Measurements from ENCODE around the gene FAM210B.
"Not testable (repeated sequence)": the region's sequence is repeated elsewhere in the genome, so short reads cannot be mapped to it uniquely, and the experiment has no call there.

- TF ChIP-seq CTCF (conservative IDR thresholded peaks at IDR 0.05 in 1 of 2, IDR thresholded peaks at IDR 0.05 in 1 of 2; ENCODE audit: low read depth in 1 of 2, low read length in 2 of 2); EZH2 (IDR thresholded peaks at IDR 0.05; ENCODE audit: low read length, missing control alignments): not testable (repeated sequence)
Observed at GRCh38 chr20:56390396-56390795, 31.6 kb downstream of the FAM210B start.
